NCI-H510A (cell line): ENCODE results near the gene RBP7.
A peak's percentile ranks its signal among the peaks of the same experiment; 100 is the strongest.

ENCODE experiments used
- DNase-seq: peaks from one replicate; lab custom pipeline; 2025; lab: John Stamatoyannopoulos, UW

RBP7 gene

DNA sequence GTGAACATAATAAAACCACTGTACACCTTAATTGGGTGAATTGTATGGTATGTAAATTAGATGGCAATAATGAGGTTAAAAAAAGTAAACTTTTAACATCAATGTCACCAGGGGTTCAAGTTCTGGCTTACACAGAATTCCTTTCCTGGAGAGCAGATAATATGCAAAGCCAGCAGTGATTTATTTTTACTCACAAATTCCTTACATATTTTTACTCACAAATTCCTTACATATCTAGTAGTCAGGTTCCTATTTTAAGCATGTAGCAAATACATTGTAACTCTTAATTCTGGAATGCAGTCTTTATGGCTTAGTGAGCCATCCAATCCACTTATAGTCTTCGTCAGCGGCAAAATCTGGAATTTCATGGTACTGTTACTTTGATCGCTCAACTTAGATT lies 34.4 kb downstream of the RBP7 start:
- no peak for DNase-seq

DNA sequence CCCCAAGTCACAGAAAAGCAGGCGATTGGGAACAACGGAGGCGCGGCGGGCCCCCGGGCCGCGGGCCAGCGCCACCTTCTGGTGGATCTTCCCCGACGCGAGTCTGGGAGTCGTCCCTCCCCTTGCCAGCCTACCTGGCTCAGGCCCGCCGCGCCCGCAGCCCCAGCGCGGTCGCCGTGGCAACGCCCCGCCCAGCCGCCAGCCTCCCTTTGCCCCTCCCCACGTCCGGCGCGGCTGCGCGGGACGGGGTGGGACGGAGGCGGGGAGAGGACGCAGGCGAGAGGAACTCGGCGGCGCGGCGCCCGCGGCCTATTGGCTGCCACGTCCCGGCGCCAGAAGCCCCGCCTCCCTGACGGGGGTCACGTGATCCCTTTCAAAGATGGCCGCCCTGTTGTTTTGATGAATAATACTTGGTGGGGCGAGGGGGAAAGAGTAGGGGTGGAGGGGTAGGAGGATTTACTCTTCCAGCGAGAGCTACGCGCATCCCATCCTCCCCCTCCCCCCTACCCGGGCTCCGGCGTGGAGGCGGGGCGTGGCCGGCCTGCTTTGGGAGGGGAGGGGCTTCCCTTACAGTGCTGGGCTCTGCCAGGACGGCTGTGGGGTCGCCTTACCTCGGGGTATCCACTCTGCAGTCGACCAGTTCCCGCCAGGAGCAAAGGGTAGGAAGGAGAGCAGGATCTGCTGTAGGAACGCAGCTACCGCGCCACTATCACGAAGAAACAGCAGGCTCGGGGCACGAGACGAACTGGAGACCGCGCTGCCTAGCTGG lies 35.7 kb downstream of the RBP7 start, which contains the start of gene UBE4B:
Gene UBE4B, plus strand, starts transcription at position 369 of the 769 bp plus-strand sequence. CDS start 713 bp downstream, outside the sequence.
- peak; percentile 100 for DNase-seq

GRCh38 chr1:10033359-10033845 lies 36.4 kb downstream of the RBP7 start:
- DNase-seq: peak; percentile 88

DNA sequence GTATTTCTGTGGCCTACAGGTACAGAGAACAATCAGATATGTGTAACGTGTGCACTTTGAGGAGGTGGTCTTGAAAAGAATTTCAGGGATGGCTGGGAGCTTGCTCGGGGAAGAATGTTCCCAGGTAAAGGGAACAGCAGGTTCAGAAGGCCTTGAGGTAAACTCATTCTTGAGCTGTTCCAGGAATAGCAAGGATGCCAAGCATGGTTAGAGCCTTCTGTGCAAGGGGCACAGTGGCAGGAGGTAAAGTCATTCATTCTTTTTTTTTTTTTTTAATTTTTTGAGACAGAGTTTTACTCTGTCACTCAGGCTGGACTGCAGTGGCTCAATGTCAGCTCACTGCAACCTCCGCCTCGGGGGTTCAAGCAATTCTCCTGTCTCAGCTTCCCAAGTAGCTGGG lies 45.7 kb downstream of the RBP7 start:
- DNase-seq: no peak

- no peak for DNase-seq
Observed at GRCh38 chr1:10045480-10046355, 48.7 kb downstream of the RBP7 start.

DNA sequence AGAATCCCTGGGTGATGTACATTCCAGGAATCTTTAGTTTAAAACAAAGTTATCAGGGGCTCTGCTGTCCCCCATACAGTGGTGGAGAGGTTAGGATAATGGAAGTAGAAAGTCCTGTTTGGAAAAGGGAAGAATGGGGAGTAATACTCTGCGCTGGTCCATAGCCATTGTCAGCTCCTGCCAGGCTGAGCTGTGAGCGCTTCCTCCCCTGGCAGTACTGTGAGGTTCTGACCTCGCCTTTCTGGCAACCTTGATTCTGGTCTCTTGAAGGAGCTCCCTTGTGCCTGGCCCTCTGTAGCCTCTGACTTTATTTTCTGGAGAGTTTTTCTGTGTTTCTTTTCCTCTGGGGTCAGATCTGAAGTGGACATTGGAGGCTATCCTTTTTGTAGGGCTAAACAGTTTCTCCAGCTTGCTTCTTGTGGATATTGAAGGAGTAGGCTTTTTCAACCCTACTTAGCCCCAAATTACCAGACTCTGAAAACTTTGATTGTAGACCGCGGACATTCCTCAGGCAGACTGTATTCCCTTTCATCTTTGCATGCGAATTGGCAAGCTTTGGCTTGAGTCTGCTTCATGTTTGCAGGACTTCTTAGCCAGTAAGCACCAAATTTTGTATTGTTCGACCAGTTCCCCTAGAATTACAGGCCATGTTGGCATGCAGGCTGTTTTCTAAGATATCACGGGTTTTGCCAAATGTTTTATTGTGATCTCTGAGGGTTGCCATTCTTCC lies 49.5 kb downstream of the RBP7 start:
- DNase-seq: no peak

- no peak for DNase-seq
Observed at GRCh38 chr1:10048601-10049000, 51.6 kb downstream of the RBP7 start.

DNA sequence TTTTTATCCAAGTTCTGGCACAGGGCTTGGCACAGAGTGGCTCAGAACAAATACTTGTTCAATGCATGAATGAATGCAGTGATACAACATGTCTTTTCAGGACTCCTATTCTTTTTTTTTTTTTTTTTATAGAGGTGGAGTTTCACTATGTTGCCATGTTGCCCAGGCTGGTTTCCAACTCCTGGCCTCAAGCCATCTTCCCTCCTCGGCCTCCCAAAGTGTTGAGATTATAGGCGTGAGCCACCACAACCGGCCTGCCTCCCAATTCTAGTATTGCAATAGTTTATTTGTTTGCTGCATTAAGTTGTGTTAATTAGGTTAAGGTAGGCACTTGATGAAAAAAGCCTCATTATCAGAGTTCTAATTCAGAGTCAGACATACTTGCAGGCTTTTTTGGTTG lies 53.6 kb downstream of the RBP7 start:
- no peak for DNase-seq

DNA sequence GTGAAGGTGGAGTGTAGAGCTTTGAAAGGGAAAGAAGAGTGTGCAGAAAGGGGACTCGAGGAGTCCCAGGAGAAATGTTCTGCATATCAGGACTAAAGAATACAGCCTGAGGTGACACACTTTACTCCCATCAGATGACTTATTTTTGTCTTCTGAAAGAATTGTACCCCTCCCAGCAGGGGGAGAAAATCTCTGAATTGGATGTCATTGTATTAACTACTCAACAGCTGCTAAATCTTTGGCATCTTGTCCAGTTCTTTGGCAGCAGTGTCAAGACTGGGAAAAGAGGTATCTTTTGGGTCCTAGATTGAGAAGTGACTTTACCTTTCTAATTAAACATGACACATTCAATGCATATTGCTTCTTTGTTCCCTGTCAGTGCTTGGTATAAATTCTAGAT lies 54.6 kb downstream of the RBP7 start:
- no peak for DNase-seq

- DNase-seq: no peak
Observed at GRCh38 chr1:10052347-10052746, 55.3 kb downstream of the RBP7 start.

- no peak for DNase-seq
Observed at GRCh38 chr1:10054465-10054864, 57.4 kb downstream of the RBP7 start.

DNA sequence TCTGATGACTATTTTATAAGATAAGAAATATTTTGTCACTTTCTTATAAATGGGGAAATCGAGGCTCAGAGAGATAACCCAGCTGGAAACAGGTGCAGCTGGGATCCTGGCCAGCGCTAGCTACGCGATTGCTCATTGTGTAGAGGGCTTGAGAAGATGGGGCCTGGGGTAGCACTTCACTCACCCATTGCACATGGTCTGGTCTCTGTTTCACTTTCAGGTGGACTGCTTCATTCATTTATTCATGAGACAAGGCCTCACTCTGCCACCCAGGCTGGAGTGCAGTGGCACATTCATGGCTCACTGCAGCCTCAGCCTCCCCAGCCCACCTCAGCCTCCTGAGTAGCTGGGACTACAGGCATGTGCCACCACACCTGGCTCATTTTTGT lies 59.6 kb downstream of the RBP7 start:
- DNase-seq: peak; percentile 74

DNA sequence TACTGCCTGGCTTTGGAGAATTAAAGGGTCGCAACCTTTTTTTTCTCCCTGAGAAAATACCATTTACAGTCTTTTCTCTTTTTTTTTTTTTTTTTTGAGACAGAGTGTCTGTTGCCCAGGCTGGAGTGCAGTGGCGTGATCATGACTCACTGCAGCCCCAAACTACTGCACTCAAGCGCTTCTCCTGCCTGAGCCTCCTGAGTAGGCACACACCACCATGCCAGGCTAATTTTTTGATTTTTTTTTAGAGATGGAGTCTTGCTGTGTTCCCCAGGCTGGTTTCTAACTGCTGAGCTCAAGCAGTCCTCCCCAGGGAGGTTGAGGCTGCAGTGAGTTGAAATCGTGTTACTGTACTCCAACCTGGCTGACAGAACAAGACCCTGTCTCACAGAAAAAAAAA lies 60.3 kb downstream of the RBP7 start:
- no peak for DNase-seq

- no peak for DNase-seq
Observed at GRCh38 chr1:10057796-10058195, 60.8 kb downstream of the RBP7 start.

- no peak for DNase-seq
Observed at GRCh38 chr1:10059342-10059718, 62.3 kb downstream of the RBP7 start.

DNA sequence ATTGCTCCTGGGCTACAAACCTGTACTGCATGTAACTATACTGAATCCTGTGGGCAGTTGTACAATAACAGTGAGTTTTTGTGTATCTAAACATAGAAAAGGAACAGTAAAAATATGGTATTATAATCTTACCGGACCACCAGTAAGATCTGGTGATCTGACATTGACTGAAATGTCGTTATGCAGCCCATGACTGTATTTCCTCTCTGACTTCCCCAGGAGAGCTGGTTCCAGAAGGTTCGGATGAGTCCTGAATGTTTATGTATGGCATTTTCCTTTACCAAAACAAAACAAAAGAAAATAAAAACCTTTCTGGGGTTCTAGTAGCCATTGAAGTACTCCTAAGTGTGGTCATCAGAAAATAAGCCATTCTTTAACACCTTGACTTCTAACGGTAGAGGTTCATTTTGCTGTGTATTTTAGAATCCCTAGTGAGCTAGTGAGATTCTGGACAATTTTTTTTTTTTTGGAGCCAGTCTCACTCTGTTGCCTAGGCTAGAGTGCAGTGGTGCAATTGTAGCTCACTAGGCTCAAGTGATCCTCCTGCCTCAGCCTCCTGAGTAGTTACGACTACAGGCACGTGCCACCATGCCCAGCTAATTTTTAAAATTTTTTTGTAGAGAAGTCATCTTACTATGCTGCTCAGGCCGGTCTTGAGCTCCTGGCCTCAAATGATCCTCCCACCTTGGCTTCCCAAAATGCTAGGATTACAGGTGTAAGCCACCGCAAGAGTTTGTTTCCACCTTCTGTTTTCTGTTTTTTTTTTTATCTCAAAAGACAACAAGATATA lies 63.5 kb downstream of the RBP7 start:
- no peak for DNase-seq

GRCh38 chr1:10061276-10061675 lies 64.2 kb downstream of the RBP7 start:
- DNase-seq: no peak

GRCh38 chr1:10063878-10064277 lies 66.8 kb downstream of the RBP7 start:
- no peak for DNase-seq

DNA sequence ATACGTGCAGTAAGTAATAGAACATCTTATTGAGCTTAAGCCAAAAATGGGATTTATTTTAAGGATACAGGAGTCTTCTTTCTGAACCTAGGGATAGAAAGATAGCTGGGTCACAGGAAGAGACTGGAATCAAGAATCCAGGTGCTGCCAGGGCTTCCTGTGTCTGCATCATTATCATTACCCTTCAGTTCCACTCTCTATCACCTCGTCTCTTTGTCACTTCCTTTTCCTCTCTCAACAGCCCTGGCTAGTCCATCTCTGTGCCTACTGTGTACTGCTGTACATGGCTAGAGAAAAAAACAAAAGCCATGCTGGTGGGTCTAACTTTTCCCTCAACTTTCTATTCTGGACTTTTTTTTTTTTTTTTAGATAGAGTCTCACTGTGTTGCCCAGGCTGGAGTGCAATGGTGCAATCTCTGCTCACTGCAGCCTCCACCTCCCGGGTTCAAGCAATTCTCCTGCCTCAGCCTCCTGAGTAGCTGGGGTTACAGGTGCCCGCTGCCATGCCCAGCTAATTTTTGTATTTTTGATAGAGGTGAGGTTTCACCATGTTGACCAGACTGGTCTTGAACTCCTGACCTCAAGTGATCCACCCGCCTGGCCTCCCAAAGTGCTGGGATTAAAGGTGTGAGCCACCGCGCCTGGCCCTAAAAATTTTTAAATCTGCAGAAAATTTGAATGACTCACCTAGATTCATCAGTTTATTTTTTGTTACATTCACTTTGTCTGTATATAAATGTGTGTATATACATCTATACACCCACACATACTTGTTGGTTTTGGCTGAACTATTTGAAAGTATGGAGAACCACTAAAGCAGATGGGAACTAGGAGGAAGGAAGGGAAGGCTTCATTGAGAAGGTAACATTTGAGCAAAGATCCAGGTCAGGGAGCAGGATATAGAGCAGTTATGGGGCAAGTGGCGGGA lies 67.7 kb downstream of the RBP7 start:
- DNase-seq: no peak

- DNase-seq: no peak
Observed at GRCh38 chr1:10065344-10065685, 68.3 kb downstream of the RBP7 start.
